Subcutaneous adipose tissue (tissue), 4 donors: ENCODE data around the gene LMF2. TPM values are rescaled to one million over a fixed set of nuclear protein-coding genes. Genes with fewer than 3 reads are reported as not detected.

Experiments used
- total RNA-seq, 4 donors: library from RNA; depleted of rRNA; stranded (reverse); fragments of >200 nt; gene quantifications; one replicate each; pipeline ENCODE4 v1.1.0, GENCODE V29; 2016
- TF ChIP-seq, protein P1 (sequence below): fragments of 450-650 bp; IDR thresholded peaks from one replicate; pipeline ENCODE4 v1.5.1; 2016; ENCODE audit warnings: low read depth, mild to moderate bottlenecking, control low read depth, antibody characterized with exemption, moderate library complexity

LMF2 gene
- total RNA-seq, 4 donors from 2014 or later: 24.1 to 76.3 (median 37.0) TPM

DNA sequence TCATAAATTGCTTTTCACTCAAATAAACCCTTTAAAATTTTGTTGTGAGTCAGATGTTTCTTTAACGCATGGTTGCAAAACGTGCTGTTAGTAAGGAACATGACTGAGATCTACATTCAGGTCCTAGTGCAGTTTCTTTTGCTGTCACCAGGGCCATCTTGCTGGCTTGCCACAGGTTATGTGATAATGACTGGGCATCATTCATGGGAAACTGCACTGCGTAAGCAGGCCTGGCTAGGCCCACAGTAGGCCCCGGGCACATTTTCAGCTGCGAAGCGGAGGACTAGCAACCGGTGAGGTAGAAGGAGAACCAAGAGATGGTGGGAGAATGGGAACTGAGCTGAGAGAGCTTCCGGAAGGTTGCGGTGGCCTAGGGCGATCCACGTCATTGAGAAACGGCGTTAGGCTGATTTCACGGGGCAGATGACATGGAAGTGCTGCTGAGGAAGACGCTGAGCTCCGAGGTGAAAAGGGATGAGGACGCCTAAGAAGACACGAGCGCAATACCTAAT lies 35.0 kb upstream of the LMF2 start:
- TF ChIP-seq, protein P1, sequence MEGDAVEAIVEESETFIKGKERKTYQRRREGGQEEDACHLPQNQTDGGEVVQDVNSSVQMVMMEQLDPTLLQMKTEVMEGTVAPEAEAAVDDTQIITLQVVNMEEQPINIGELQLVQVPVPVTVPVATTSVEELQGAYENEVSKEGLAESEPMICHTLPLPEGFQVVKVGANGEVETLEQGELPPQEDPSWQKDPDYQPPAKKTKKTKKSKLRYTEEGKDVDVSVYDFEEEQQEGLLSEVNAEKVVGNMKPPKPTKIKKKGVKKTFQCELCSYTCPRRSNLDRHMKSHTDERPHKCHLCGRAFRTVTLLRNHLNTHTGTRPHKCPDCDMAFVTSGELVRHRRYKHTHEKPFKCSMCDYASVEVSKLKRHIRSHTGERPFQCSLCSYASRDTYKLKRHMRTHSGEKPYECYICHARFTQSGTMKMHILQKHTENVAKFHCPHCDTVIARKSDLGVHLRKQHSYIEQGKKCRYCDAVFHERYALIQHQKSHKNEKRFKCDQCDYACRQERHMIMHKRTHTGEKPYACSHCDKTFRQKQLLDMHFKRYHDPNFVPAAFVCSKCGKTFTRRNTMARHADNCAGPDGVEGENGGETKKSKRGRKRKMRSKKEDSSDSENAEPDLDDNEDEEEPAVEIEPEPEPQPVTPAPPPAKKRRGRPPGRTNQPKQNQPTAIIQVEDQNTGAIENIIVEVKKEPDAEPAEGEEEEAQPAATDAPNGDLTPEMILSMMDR: no peak

DNA sequence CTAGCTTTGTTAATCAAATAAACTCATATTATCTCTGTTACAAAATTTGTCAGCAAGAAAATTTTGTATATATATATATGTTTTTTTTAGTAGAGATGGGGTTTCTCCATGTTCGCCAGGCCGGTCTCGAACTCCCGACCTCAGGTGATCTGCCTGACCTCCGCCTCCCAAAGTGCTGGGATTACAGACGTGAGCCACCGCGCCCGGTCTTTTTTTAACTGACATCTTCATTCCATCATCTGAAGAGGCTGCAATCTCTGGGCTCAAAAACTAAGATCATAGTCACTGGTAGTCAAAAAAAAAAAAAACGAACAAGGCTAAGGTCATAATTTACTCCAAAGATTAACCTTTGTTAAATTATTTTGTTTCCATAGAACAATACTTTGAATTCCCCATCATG lies 32.9 kb upstream of the LMF2 start:
- TF ChIP-seq, protein P1: no peak

GRCh38 chr22:50537765-50538164 lies 30.3 kb upstream of the LMF2 start:
- TF ChIP-seq, protein P1: no peak

DNA sequence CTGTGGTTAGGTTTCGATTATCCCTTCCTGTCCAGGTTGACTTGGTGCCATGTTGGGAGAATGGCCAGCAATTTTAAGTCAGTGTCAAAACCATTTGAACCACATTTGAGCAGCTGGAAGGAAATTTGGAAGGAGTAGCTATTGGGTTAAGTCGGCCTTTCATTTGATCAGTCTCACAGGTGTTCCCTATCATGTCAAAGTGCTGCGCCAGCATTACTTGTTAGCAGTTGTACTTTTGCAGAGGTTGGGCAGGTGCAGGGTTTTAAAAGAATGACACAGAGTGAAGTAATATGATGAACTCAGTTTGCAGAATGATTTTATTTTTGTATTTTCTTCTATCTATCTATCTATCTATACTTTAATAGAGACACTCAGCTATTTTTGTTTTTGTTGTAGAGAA lies 28.7 kb upstream of the LMF2 start:
- TF ChIP-seq, protein P1: no peak

DNA sequence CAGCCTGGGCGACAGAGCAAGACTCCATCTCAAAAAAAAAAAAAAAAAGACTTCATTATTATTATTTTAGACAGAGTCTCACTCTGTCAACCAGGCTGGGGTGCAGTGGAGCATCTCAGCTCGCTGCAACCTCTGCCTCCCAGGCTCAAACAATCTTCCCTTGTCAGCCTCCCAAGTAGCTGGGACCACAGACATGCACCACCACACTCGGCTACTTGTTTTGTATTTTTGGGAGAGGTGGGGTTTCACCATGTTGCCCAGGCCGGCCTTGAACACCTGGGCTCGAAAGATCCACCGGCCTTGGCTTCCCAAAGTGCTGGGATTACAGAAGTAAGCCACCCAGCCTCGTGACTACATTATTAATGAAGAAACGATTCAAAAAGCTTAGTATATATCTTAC lies 27.6 kb upstream of the LMF2 start:
- TF ChIP-seq, protein P1: no peak

- TF ChIP-seq, protein P1: no peak
These were observed 25.6 kb upstream of the LMF2 start for GRCh38 chr22:50532824-50533796.

- TF ChIP-seq, protein P1: no peak
These were observed 24.6 kb upstream of the LMF2 start for GRCh38 chr22:50531962-50532674.
